ENCODE measurements around the gene TKFC.

Gene TKFC

DNA sequence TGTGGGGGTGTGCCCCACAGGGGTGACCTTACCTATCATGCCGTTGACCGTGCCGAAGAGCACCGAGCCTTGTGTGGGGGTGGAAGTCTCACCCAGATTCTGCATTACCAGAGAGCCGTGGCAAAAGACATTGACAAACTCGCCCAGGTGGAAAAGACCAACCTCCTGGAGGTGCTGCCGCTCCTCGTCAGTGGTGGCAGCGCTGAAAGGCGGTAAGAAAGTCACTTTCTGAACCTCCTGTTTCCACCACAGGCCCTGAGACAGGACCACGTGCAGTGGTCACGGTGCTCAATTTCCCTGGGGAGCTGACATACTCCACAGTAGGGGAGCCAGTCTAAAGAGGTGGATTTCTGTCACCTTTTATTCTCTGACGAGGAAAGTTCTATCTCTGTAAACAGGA is 30.5 kb upstream of the TKFC start:
- DNase-seq (ENCODE audit: low spot score), result no peak
- in situ Hi-C loops (cut with MboI; ENCODE audit: low sequenced_read_pairs, unreplicated experiment), result no loop called here

DNA sequence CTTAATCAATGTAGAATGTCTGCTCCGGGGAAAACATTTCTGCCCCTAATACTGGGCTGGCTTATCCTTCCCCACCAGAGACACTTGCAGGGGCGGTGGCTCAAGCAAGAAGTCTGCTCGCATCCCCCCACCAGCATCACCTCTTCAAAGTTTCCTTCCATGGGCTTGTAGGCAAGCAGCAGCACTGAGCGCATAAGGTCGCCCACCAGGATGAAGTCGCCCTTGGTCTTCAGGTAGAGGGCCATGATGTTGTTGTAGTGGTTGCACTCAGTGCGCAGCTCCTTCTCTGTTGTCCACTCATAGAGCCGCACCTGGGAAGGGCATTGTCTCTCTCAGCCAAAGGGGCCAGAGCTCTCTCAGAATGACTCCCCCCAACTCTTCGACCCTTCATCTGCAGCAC is 29.3 kb upstream of the TKFC start:
- DNase-seq (ENCODE audit: low spot score), result no peak
- in situ Hi-C loops (cut with MboI; ENCODE audit: low sequenced_read_pairs, unreplicated experiment), result no loop called here
- TF ChIP-seq, protein P1, sequence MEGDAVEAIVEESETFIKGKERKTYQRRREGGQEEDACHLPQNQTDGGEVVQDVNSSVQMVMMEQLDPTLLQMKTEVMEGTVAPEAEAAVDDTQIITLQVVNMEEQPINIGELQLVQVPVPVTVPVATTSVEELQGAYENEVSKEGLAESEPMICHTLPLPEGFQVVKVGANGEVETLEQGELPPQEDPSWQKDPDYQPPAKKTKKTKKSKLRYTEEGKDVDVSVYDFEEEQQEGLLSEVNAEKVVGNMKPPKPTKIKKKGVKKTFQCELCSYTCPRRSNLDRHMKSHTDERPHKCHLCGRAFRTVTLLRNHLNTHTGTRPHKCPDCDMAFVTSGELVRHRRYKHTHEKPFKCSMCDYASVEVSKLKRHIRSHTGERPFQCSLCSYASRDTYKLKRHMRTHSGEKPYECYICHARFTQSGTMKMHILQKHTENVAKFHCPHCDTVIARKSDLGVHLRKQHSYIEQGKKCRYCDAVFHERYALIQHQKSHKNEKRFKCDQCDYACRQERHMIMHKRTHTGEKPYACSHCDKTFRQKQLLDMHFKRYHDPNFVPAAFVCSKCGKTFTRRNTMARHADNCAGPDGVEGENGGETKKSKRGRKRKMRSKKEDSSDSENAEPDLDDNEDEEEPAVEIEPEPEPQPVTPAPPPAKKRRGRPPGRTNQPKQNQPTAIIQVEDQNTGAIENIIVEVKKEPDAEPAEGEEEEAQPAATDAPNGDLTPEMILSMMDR (IDR thresholded peaks at IDR 0.05; ENCODE audit: borderline replicate concordance, control extremely low read depth, extremely low read depth, insufficient read depth, missing control alignments), result no peak

More for the DNA sequence above, 30.5 kb upstream of the TKFC start:
- TF ChIP-seq, protein P1 (IDR thresholded peaks at IDR 0.05; ENCODE audit: borderline replicate concordance, control extremely low read depth, extremely low read depth, insufficient read depth, missing control alignments), result no peak

DNA sequence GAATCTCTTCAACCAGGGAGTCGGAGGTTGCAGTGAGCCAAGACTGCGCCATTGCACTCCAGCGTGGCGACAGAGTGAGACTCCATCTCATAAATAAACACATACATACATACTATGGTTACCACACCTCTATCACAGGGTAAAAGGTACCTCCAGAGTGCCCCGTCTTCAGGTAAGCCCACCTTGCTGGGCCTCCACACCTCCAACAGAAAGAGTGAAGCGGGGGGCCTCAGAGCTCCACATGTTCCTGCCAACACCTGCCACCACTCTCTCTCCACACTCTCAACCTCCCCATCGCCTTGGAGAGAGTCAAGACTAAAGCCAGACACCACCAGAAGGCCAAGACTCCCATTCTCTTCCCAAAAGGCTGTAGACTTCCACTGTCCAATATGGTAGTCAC is 27.6 kb upstream of the TKFC start:
- in situ Hi-C loops (cut with MboI; ENCODE audit: low sequenced_read_pairs, unreplicated experiment), result no loop called here
- DNase-seq (ENCODE audit: low spot score), result no peak
- TF ChIP-seq, protein P1 (IDR thresholded peaks at IDR 0.05; ENCODE audit: borderline replicate concordance, control extremely low read depth, extremely low read depth, insufficient read depth, missing control alignments), result no peak

- TF ChIP-seq, protein P1 (IDR thresholded peaks at IDR 0.05; ENCODE audit: borderline replicate concordance, control extremely low read depth, extremely low read depth, insufficient read depth, missing control alignments), result no peak
- DNase-seq (ENCODE audit: low spot score), result no peak
- in situ Hi-C loops (cut with MboI; ENCODE audit: low sequenced_read_pairs, unreplicated experiment), result no loop called here
Observed at GRCh38 chr11:61306221-61306620, 26.8 kb upstream of the TKFC start.

- in situ Hi-C loops (cut with MboI; ENCODE audit: low sequenced_read_pairs, unreplicated experiment), result no loop called here
- TF ChIP-seq, protein P1 (IDR thresholded peaks at IDR 0.05; ENCODE audit: borderline replicate concordance, control extremely low read depth, extremely low read depth, insufficient read depth, missing control alignments), result no peak
- DNase-seq (ENCODE audit: low spot score), result no peak
Observed at GRCh38 chr11:61307354-61307753, 25.7 kb upstream of the TKFC start.

GRCh38 chr11:61309141-61309540 is 23.9 kb upstream of the TKFC start:
- DNase-seq (ENCODE audit: low spot score), result no peak
- in situ Hi-C loops (cut with MboI; ENCODE audit: low sequenced_read_pairs, unreplicated experiment), result no loop called here
- TF ChIP-seq, protein P1 (IDR thresholded peaks at IDR 0.05; ENCODE audit: borderline replicate concordance, control extremely low read depth, extremely low read depth, insufficient read depth, missing control alignments), result no peak

DNA sequence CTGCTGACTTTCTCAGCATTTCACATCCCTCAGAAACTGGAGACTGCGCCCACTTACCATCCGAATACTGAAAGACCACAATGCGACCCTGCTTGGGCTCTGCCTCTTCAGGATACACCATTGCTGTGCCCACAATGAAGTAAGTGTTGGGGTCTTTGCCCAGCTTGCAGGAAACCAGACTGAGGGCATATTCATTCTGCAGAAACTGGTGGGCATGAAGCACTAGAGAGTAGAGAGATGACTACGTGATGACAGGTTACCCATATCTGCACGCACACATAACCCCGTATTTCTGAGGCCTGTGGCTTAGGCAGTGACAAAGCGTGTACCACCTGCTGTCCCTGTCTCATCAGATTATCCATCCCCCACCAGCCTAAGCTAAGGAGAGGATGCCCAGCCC is 23.3 kb upstream of the TKFC start:
- in situ Hi-C loops (cut with MboI; ENCODE audit: low sequenced_read_pairs, unreplicated experiment), result no loop called here
- no peak for DNase-seq (ENCODE audit: low spot score)
- TF ChIP-seq, protein P1 (IDR thresholded peaks at IDR 0.05; ENCODE audit: borderline replicate concordance, control extremely low read depth, extremely low read depth, insufficient read depth, missing control alignments), result no peak
